SU-DHL-6 (cell line): ENCODE data around the gene STARD8.

Experiments
- H2AFZ ChIP-seq: fragments of 200-600 bp; sonication (generic); 2 replicates; pipeline ENCODE4 v1.6.1; 2014; ENCODE audit warnings: low read depth, mild to moderate bottlenecking, moderate library complexity, mixed read lengths, antibody characterized with exemption, low read length; ENCODE audit not compliant: severe bottlenecking
- H3F3A ChIP-seq: fragments of 200-600 bp; shearing (Covaris generic); 2 replicates; pipeline ENCODE4 v1.6.0; 2016; ENCODE audit warnings: antibody characterized with exemption, mild to moderate bottlenecking; ENCODE audit not compliant: insufficient read depth
- H3K27ac ChIP-seq: fragments of 200-600 bp; sonication (generic); 2 replicates; pipeline ENCODE4 v1.5.1; 2016; ENCODE audit warnings: low read depth, mild to moderate bottlenecking, low read length, moderate library complexity, mixed read lengths
- H3K27me3 ChIP-seq: fragments of 200-600 bp; sonication (generic), shearing (Covaris generic); 2 replicates; pipeline ENCODE4 v1.6.0; 2014; ENCODE audit warnings: mild to moderate bottlenecking, low read length
- H3K36me3 ChIP-seq: fragments of 200-600 bp; sonication (generic); 2 replicates; pipeline ENCODE4 v1.6.1; 2014; ENCODE audit warnings: mild to moderate bottlenecking, low read length, mixed read lengths
- H3K4me2 ChIP-seq: fragments of 300-600, 200-600 bp; shearing (Covaris generic), sonication (generic); 2 replicates; pipeline ENCODE4 v1.6.0; 2014; ENCODE audit warnings: low read length, low read depth, mild to moderate bottlenecking; ENCODE audit not compliant: poor library complexity, severe bottlenecking
- H3K4me3 ChIP-seq: fragments of 200-600 bp; sonication (generic); 2 replicates; pipeline ENCODE4 v1.5.1; 2014; ENCODE audit warnings: antibody characterized with exemption, low read length, mild to moderate bottlenecking, mixed read lengths; ENCODE audit not compliant: insufficient read depth, poor library complexity, severe bottlenecking
- H3K79me2 ChIP-seq: fragments of 200-600 bp; sonication (generic); 2 replicates; pipeline ENCODE4 v1.6.1; 2014; ENCODE audit warnings: mild to moderate bottlenecking, low read length, moderate library complexity; ENCODE audit not compliant: insufficient read depth
- H3K9ac ChIP-seq: fragments of 200-600 bp; sonication (generic); 2 replicates; pipeline ENCODE4 v1.7.0; 2014; ENCODE audit warnings: mild to moderate bottlenecking, low read length
- H3K9me2 ChIP-seq: fragments of 200-600 bp; sonication (generic); replicated peaks from 2 replicates; pipeline ENCODE4 v1.6.1; 2014; ENCODE audit warnings: low read length; ENCODE audit not compliant: insufficient read depth
- H3K9me3 ChIP-seq: fragments of 200-600 bp; sonication (generic); 2 replicates; pipeline ENCODE4 v1.6.1; 2014; ENCODE audit warnings: low read length, mixed read lengths; ENCODE audit not compliant: insufficient read depth
- H4K20me1 ChIP-seq: fragments of 200-600 bp; sonication (generic); 2 replicates; pipeline ENCODE4 v1.6.1; 2014; ENCODE audit warnings: low read depth, mild to moderate bottlenecking, antibody characterized with exemption, low read length, moderate library complexity, mixed read lengths
- CTCF ChIP-seq: fragments of 200-600 bp; sonication (generic); IDR thresholded peaks from one replicate; pipeline ENCODE4 v1.5.1; 2017; ENCODE audit warnings: antibody characterized with exemption, mild to moderate bottlenecking, low read length, moderate library complexity; ENCODE audit not compliant: insufficient read depth, poor library complexity, severe bottlenecking
- EZH2phosphoT487 ChIP-seq: fragments of 200-600 bp; sonication (generic), shearing (Covaris generic); conservative IDR thresholded peaks from 2 replicates; pipeline ENCODE4 v1.6.1; 2018; ENCODE audit warnings: mild to moderate bottlenecking, antibody characterized with exemption, low read length, moderate library complexity, mixed read lengths

STARD8 gene

GRCh38 chrX:68634649-68635227 is 12.7 kb upstream of the STARD8 start:
- Histone ChIP-seq H3K9ac (no peak overlapping the region), H3F3A (no peaks in the 10 kb centered on the region), H3K9me2 (no peaks in the 10 kb centered on the region), H3K79me2 (no peaks in the 10 kb centered on the region), H3K36me3 (no peaks in the 10 kb centered on the region), H3K4me3 (no peak overlapping the region), H3K9me3 (no peaks in the 10 kb centered on the region), H3K27ac (no peak overlapping the region), H3K27me3 (no peaks in the 10 kb centered on the region), H4K20me1 (no peaks in the 10 kb centered on the region), H3K4me2 (no peak overlapping the region), H2AFZ (no peak overlapping the region)
- no peak for TF ChIP-seq EZH2phosphoT487
- no peak for TF ChIP-seq CTCF

GRCh38 chrX:68640661-68641060 is 6.8 kb upstream of the STARD8 start:
- Histone ChIP-seq H2AFZ (no peak overlapping the region), H3K4me2 (no peak overlapping the region), H3K79me2 (no peaks in the 10 kb centered on the region), H3K36me3 (no peaks in the 10 kb centered on the region), H3K9me2 (no peaks in the 10 kb centered on the region), H3F3A (no peaks in the 10 kb centered on the region), H3K27me3 (no peaks in the 10 kb centered on the region), H3K4me3 (no peak overlapping the region), H3K27ac (no peak overlapping the region), H3K9me3 (no peaks in the 10 kb centered on the region), H4K20me1 (no peaks in the 10 kb centered on the region), H3K9ac (no peak overlapping the region)
- TF ChIP-seq EZH2phosphoT487 (no peak), CTCF (no peak)

GRCh38 chrX:68644861-68645260 is 2.6 kb upstream of the STARD8 start:
- no peaks in the 10 kb centered on the region for H3K9me3 ChIP-seq
- no peak overlapping the region for H3K4me2 ChIP-seq
- H3K9ac ChIP-seq = no peak overlapping the region
- H3K9me2 ChIP-seq = no peaks in the 10 kb centered on the region
- TF ChIP-seq EZH2phosphoT487 (no peak), CTCF (no peak)
- H3K27me3 ChIP-seq = no peaks in the 10 kb centered on the region
- no peaks in the 10 kb centered on the region for H3K36me3 ChIP-seq
- H2AFZ ChIP-seq = no peak overlapping the region
- H3K79me2 ChIP-seq = no peaks in the 10 kb centered on the region
- no peak overlapping the region for H3K27ac ChIP-seq
- H3F3A ChIP-seq = no peaks in the 10 kb centered on the region
- no peak overlapping the region for H3K4me3 ChIP-seq
- H4K20me1 ChIP-seq = no peaks in the 10 kb centered on the region
